Vagina (tissue), 2 donors: ENCODE data around the gene F8A2.
"Not testable (repeated sequence)": the region's sequence is repeated elsewhere in the genome, so short reads cannot be mapped to it uniquely, and the experiment has no call there.

Experiments
- POLR2A ChIP-seq, 2 donors: fragments of 450-650 bp; IDR thresholded peaks; one replicate each; pipeline ENCODE4 v1.6.1; 2017; ENCODE audit warnings: antibody characterized with exemption in 2 of 2, mild to moderate bottlenecking in 2 of 2, moderate library complexity in 2 of 2
- POLR2AphosphoS5 ChIP-seq, 2 donors: sonication (generic); formaldehyde crosslinking; IDR thresholded peaks; one replicate each; pipeline ENCODE4 v1.9.0; 2017; ENCODE audit warnings: antibody characterized with exemption in 2 of 2, mild to moderate bottlenecking in 2 of 2, low read depth in 1 of 2; ENCODE audit not compliant: insufficient read depth in 1 of 2
- TF ChIP-seq, protein P1 (sequence below), 3 experiments: fragments of 450-650 bp in 2 of 3; fragments of 200-600 bp in 1 of 3; sonication (generic) in 1 of 3; IDR thresholded peaks; one replicate each; pipeline ENCODE4 v1.5.1; 2017 to 2019; ENCODE audit warnings: antibody characterized with exemption in 3 of 3, mild to moderate bottlenecking in 2 of 3, moderate library complexity in 2 of 3

DNA sequence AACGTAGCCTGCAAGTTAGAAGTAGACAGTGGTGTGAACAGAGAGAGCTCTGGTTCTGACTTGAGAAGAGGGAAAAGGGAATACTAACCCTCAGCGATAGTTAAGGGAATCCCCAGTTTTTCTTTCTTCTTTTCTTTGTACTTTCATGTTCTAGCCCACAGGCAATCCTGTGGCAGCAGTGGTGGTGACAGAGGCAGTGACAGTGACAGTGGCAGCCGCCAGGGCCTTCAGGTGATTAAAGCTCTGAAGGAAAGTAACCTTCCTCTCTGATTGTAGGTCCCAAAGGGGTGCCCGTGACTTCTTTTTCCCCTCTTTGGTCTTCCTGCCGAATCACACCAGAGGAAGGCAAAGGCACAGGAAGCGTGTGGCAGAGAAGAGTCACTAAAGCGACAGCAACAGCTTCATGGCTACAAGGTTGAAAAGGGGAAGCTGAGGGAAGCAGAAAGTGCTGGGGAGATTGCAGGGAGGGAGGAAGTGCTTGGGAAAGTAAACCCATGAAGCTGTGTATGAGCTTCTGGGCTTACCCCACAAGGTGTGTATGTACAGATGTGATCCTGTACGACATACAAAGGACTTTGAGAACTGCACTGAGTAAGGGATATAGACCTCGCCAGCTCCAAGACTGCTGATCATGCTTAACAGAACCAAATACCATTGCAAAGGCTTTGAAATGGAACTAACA lies 8.0 kb upstream of the F8A2 start:
- TF ChIP-seq POLR2A (IDR thresholded peaks at IDR 0.05); POLR2AphosphoS5 (IDR thresholded peaks at IDR 0.05; ENCODE audit: insufficient read depth in 1 of 2, low read depth in 1 of 2): not testable (repeated sequence)
- TF ChIP-seq, protein P1, sequence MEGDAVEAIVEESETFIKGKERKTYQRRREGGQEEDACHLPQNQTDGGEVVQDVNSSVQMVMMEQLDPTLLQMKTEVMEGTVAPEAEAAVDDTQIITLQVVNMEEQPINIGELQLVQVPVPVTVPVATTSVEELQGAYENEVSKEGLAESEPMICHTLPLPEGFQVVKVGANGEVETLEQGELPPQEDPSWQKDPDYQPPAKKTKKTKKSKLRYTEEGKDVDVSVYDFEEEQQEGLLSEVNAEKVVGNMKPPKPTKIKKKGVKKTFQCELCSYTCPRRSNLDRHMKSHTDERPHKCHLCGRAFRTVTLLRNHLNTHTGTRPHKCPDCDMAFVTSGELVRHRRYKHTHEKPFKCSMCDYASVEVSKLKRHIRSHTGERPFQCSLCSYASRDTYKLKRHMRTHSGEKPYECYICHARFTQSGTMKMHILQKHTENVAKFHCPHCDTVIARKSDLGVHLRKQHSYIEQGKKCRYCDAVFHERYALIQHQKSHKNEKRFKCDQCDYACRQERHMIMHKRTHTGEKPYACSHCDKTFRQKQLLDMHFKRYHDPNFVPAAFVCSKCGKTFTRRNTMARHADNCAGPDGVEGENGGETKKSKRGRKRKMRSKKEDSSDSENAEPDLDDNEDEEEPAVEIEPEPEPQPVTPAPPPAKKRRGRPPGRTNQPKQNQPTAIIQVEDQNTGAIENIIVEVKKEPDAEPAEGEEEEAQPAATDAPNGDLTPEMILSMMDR (IDR thresholded peaks at IDR 0.05) = not testable (repeated sequence)
